RPMI8226 (cell line): Measurements from ENCODE around the gene CSGALNACT2.
"Not testable (repeated sequence)": the region's sequence is repeated elsewhere in the genome, so short reads cannot be mapped to it uniquely, and the experiment has no call there.

Source experiments
- DNase-seq: peaks from one replicate; pipeline ENCODE4 v3.0.0-alpha.2; 2015

Gene CSGALNACT2

GRCh38 chr10:43125274-43125845 is 12.9 kb upstream of the CSGALNACT2 start:
- no peak for DNase-seq

GRCh38 chr10:43125881-43126731 is 12.1 kb upstream of the CSGALNACT2 start:
- DNase-seq: no peak

GRCh38 chr10:43126759-43127424 is 11.4 kb upstream of the CSGALNACT2 start:
- peak; percentile 19 for DNase-seq

GRCh38 chr10:43127442-43127841 is 10.8 kb upstream of the CSGALNACT2 start:
- DNase-seq: no peak

- no peak for DNase-seq
These were observed 9.9 kb upstream of the CSGALNACT2 start for GRCh38 chr10:43128331-43128730.

GRCh38 chr10:43128958-43129706 is 9.1 kb upstream of the CSGALNACT2 start:
- DNase-seq: peak; percentile 24

GRCh38 chr10:43130770-43131171 is 7.5 kb upstream of the CSGALNACT2 start:
- DNase-seq: no peak

GRCh38 chr10:43131256-43131655 is 7.0 kb upstream of the CSGALNACT2 start:
- no peak for DNase-seq

- DNase-seq: no peak
These were observed 6.3 kb upstream of the CSGALNACT2 start for GRCh38 chr10:43131906-43132305.

GRCh38 chr10:43132867-43133787 is 5.1 kb upstream of the CSGALNACT2 start:
- no peak for DNase-seq

- DNase-seq: no peak
These were observed 3.9 kb upstream of the CSGALNACT2 start for GRCh38 chr10:43134126-43134905.

GRCh38 chr10:43135064-43135463 is 3.2 kb upstream of the CSGALNACT2 start:
- no peak for DNase-seq

- DNase-seq: no peak
These were observed 2.6 kb upstream of the CSGALNACT2 start for GRCh38 chr10:43135656-43136055.

- DNase-seq: no peak
These were observed 1.8 kb upstream of the CSGALNACT2 start for GRCh38 chr10:43136432-43136831.

GRCh38 chr10:43136995-43137716 is 1.1 kb upstream of the CSGALNACT2 start:
- DNase-seq: no peak

GRCh38 chr10:43137717-43138020 is 576 bp upstream of the CSGALNACT2 start:
- DNase-seq: no peak

- peak; percentile 57 for DNase-seq
These were observed 554 bp downstream of the CSGALNACT2 start for GRCh38 chr10:43138757-43139241.

GRCh38 chr10:43141421-43141820 is 3.2 kb downstream of the CSGALNACT2 start:
- peak; percentile 47 for DNase-seq

- no peak for DNase-seq
These were observed 7.1 kb downstream of the CSGALNACT2 start for GRCh38 chr10:43145311-43145710.

- DNase-seq: not testable (repeated sequence)
These were observed 7.7 kb downstream of the CSGALNACT2 start for GRCh38 chr10:43145936-43146335.

GRCh38 chr10:43151371-43151770 is 13.1 kb downstream of the CSGALNACT2 start:
- no peak for DNase-seq
